ENCODE data around the gene IL18BP.

IL18BP gene

GRCh38 chr11:71998649-71999310, at the start of gene IL18BP:
IL18BP (plus strand) TSS chr11:71998909; CDS start chr11:71999985, 1,076 bp downstream.
- peak; percentile 58 for DNase-seq

- no peak for DNase-seq
Measured at GRCh38 chr11:71949034-71949433, 49.7 kb upstream of the IL18BP start.

GRCh38 chr11:71951741-71952310, 46.9 kb upstream of the IL18BP start:
- no peak for DNase-seq

- no peak for DNase-seq
Measured at GRCh38 chr11:71955898-71956456, 42.7 kb upstream of the IL18BP start.

GRCh38 chr11:71962428-71963038, 36.2 kb upstream of the IL18BP start:
- DNase-seq = no peak

- no peak for DNase-seq
Measured at GRCh38 chr11:71963468-71963867, 35.2 kb upstream of the IL18BP start.

- no peak for DNase-seq
Measured at GRCh38 chr11:71964641-71965040, 34.1 kb upstream of the IL18BP start.

GRCh38 chr11:71971680-71972079, 27.0 kb upstream of the IL18BP start:
- no peak for DNase-seq

GRCh38 chr11:71976551-71976950, 22.2 kb upstream of the IL18BP start:
- DNase-seq = no peak

GRCh38 chr11:71977090-71977489, 21.6 kb upstream of the IL18BP start:
- DNase-seq = no peak

GRCh38 chr11:71977743-71978418, 20.8 kb upstream of the IL18BP start:
- peak; percentile 78 for DNase-seq

- DNase-seq = no peak
Measured at GRCh38 chr11:71979094-71979493, 19.6 kb upstream of the IL18BP start.

- no peak for DNase-seq
Measured at GRCh38 chr11:71979602-71980001, 19.1 kb upstream of the IL18BP start.

- no peak for DNase-seq
Measured at GRCh38 chr11:71986131-71986530, 12.6 kb upstream of the IL18BP start.

- no peak for DNase-seq
Measured at GRCh38 chr11:71987521-71987920, 11.2 kb upstream of the IL18BP start.

GRCh38 chr11:71988050-71988449, 10.7 kb upstream of the IL18BP start:
- no peak for DNase-seq

- no peak for DNase-seq
Measured at GRCh38 chr11:71990701-71991100, 8.0 kb upstream of the IL18BP start.

GRCh38 chr11:71991494-71991893, 7.2 kb upstream of the IL18BP start:
- DNase-seq = no peak

GRCh38 chr11:71992136-71992730, 6.5 kb upstream of the IL18BP start:
- DNase-seq = no peak

- no peak for DNase-seq
Measured at GRCh38 chr11:71994786-71995185, 3.9 kb upstream of the IL18BP start.

- no peak for DNase-seq
Measured at GRCh38 chr11:71995726-71996291, 2.9 kb upstream of the IL18BP start.

- no peak for DNase-seq
Measured at GRCh38 chr11:71996517-71996916, 2.2 kb upstream of the IL18BP start.

- no peak for DNase-seq
Measured at GRCh38 chr11:71996946-71997345, 1.8 kb upstream of the IL18BP start.

Data from KG1 (cell line).